GM12801 (cell line): ENCODE measurements around the gene RAB24.

Experiments used
- TF ChIP-seq, protein P1 (sequence below): IDR thresholded peaks from one replicate; pipeline ENCODE4 v1.5.1; 2011; ENCODE audit warnings: control low read depth; ENCODE audit not compliant: insufficient read length; ENCODE audit errors: extremely low read depth

RAB24 gene

DNA sequence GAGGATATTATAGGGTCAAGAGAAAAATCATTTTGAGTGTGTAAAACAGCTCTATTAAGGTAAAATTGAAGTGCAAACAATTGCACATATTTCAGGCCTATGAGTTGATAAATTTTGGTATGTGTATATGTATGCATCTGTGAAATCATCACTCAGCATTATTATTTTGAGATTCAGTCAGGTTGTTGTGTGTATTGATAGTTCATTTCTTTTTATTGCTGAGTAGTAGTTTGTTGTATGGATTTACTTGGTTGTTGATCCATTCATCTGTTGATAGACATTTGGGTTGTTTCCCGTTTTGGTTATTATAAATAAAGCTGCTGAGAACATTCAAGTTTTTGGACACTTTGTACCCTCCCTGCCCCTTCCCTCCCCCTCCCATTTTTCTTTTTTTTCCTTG is 50.3 kb downstream of the RAB24 start:
- TF ChIP-seq, protein P1, sequence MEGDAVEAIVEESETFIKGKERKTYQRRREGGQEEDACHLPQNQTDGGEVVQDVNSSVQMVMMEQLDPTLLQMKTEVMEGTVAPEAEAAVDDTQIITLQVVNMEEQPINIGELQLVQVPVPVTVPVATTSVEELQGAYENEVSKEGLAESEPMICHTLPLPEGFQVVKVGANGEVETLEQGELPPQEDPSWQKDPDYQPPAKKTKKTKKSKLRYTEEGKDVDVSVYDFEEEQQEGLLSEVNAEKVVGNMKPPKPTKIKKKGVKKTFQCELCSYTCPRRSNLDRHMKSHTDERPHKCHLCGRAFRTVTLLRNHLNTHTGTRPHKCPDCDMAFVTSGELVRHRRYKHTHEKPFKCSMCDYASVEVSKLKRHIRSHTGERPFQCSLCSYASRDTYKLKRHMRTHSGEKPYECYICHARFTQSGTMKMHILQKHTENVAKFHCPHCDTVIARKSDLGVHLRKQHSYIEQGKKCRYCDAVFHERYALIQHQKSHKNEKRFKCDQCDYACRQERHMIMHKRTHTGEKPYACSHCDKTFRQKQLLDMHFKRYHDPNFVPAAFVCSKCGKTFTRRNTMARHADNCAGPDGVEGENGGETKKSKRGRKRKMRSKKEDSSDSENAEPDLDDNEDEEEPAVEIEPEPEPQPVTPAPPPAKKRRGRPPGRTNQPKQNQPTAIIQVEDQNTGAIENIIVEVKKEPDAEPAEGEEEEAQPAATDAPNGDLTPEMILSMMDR: no peak
